Measurements from ENCODE around the gene SETBP1.

Gene SETBP1

GRCh38 chr18:44924785-44925499 lies 244.3 kb downstream of the SETBP1 start:
- Histone ChIP-seq H3K4me2 (ENCODE audit: low read length) (no peak overlapping the region), H3K27me3 (ENCODE audit: control insufficient read depth, insufficient read depth, low read length) (no peaks in the 10 kb centered on the region), H3K9ac (ENCODE audit: low read depth, low read length) (no peak overlapping the region), H3K4me1 (ENCODE audit: control insufficient read depth, insufficient read depth, low read length) (no peaks in the 10 kb centered on the region), H3K36me3 (ENCODE audit: insufficient read depth, low read length) (no peaks in the 10 kb centered on the region), H3K4me3 (ENCODE audit: low read length) (no peak overlapping the region), H3K9me3 (replicated peaks; ENCODE audit: low read length) (no peaks in the 10 kb centered on the region)

DNA sequence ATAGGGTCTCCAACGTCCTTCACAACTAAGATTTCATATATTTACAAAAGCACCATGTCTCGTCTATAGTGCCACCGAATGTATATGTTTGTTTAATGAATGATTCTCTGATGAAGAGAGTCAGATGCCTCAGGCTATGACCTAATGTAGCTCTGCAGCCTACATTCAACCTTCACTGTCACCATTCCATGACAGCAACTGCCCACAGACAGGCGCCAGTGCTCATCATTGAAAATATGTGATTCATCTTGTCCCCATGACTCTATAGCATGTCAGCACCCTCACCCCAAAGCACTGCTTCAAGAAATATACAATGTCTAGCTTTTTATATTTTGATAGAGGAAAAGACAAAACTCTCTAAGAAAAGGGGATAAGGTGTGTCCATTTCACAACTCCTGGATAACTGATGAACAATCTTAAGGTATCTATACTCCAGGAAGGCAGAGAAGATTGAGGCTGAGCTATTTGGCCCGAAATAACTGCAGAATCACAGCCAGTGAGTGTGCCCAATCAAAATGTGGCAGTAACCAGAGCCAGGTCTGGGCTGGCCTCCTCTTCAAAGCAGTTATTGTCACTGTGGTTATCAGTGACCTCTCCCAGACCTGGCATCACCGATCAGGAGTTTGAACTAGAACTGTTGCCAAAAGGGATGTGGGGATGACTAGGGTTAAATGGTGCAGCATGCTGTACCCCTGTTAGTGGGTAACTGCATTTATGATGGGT lies 246.6 kb downstream of the SETBP1 start:
- H3K27me3 ChIP-seq (ENCODE audit: control insufficient read depth, insufficient read depth, low read length) = no peaks in the 10 kb centered on the region
- H3K36me3 ChIP-seq (ENCODE audit: insufficient read depth, low read length) = no peaks in the 10 kb centered on the region
- H3K9me3 ChIP-seq (replicated peaks; ENCODE audit: low read length) = no peaks in the 10 kb centered on the region
- H3K4me2 ChIP-seq (ENCODE audit: low read length) = no peak overlapping the region
- no peaks in the 10 kb centered on the region for H3K4me1 ChIP-seq (ENCODE audit: control insufficient read depth, insufficient read depth, low read length)
- no peak overlapping the region for H3K4me3 ChIP-seq (ENCODE audit: low read length)
- no peak overlapping the region for H3K9ac ChIP-seq (ENCODE audit: low read depth, low read length)

DNA sequence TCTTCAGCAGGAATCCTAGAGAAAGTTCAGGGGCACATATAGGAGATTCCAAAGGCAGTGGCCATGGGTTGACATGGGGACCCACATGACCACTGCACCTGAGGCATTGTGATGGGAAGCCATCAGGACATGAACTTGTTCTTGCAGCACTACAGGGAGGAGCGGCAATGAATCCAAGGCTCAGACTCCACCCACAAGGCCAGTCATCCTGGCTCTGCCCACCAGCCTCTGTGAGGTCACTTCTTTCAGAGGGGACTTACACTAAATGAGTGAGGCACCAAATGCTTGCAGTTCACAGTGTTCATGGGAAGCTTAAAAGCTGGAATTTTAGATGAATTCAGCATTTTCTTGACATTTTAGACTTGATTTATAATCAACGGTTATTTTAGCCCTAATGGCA lies 254.2 kb downstream of the SETBP1 start:
- Histone ChIP-seq H3K4me1 (ENCODE audit: control insufficient read depth, insufficient read depth, low read length) (no peaks in the 10 kb centered on the region), H3K27me3 (ENCODE audit: control insufficient read depth, insufficient read depth, low read length) (no peaks in the 10 kb centered on the region), H3K9me3 (replicated peaks; ENCODE audit: low read length) (no peaks in the 10 kb centered on the region), H3K4me2 (ENCODE audit: low read length) (no peak overlapping the region), H3K9ac (ENCODE audit: low read depth, low read length) (no peak overlapping the region), H3K36me3 (ENCODE audit: insufficient read depth, low read length) (no peaks in the 10 kb centered on the region), H3K4me3 (ENCODE audit: low read length) (no peak overlapping the region)

GRCh38 chr18:44935455-44935854 lies 254.8 kb downstream of the SETBP1 start:
- no peaks in the 10 kb centered on the region for H3K4me1 ChIP-seq (ENCODE audit: control insufficient read depth, insufficient read depth, low read length)
- no peaks in the 10 kb centered on the region for H3K36me3 ChIP-seq (ENCODE audit: insufficient read depth, low read length)
- H3K4me3 ChIP-seq (ENCODE audit: low read length) = no peak overlapping the region

GRCh38 chr18:44936485-44936884 lies 255.8 kb downstream of the SETBP1 start:
- H3K4me3 ChIP-seq (ENCODE audit: low read length) = no peak overlapping the region
- H3K27me3 ChIP-seq (ENCODE audit: control insufficient read depth, insufficient read depth, low read length) = no peaks in the 10 kb centered on the region
- no peak overlapping the region for H3K4me2 ChIP-seq (ENCODE audit: low read length)
- H3K9me3 ChIP-seq (replicated peaks; ENCODE audit: low read length) = no peaks in the 10 kb centered on the region
- H3K4me1 ChIP-seq (ENCODE audit: control insufficient read depth, insufficient read depth, low read length) = no peaks in the 10 kb centered on the region
- H3K9ac ChIP-seq (ENCODE audit: low read depth, low read length) = no peak overlapping the region
- no peaks in the 10 kb centered on the region for H3K36me3 ChIP-seq (ENCODE audit: insufficient read depth, low read length)

More at GRCh38 chr18:44935455-44935854, 254.8 kb downstream of the SETBP1 start:
- H3K27me3 ChIP-seq (ENCODE audit: control insufficient read depth, insufficient read depth, low read length) = no peaks in the 10 kb centered on the region
- no peak overlapping the region for H3K9ac ChIP-seq (ENCODE audit: low read depth, low read length)
- no peak overlapping the region for H3K4me2 ChIP-seq (ENCODE audit: low read length)
- no peaks in the 10 kb centered on the region for H3K9me3 ChIP-seq (replicated peaks; ENCODE audit: low read length)

- Histone ChIP-seq H3K9me3 (replicated peaks; ENCODE audit: low read length) (no peaks in the 10 kb centered on the region), H3K4me1 (ENCODE audit: control insufficient read depth, insufficient read depth, low read length) (no peaks in the 10 kb centered on the region), H3K4me2 (ENCODE audit: low read length) (no peak overlapping the region), H3K36me3 (ENCODE audit: insufficient read depth, low read length) (no peaks in the 10 kb centered on the region), H3K4me3 (ENCODE audit: low read length) (no peak overlapping the region), H3K27me3 (ENCODE audit: control insufficient read depth, insufficient read depth, low read length) (no peaks in the 10 kb centered on the region), H3K9ac (ENCODE audit: low read depth, low read length) (no peak overlapping the region)
These were observed 257.5 kb downstream of the SETBP1 start for GRCh38 chr18:44937960-44938719.

GRCh38 chr18:44938720-44939665 lies 258.3 kb downstream of the SETBP1 start:
- Histone ChIP-seq H3K27me3 (ENCODE audit: control insufficient read depth, insufficient read depth, low read length) (no peaks in the 10 kb centered on the region), H3K4me2 (ENCODE audit: low read length) (no peak overlapping the region), H3K36me3 (ENCODE audit: insufficient read depth, low read length) (no peaks in the 10 kb centered on the region), H3K9ac (ENCODE audit: low read depth, low read length) (no peak overlapping the region), H3K9me3 (replicated peaks; ENCODE audit: low read length) (no peaks in the 10 kb centered on the region), H3K4me1 (ENCODE audit: control insufficient read depth, insufficient read depth, low read length) (no peaks in the 10 kb centered on the region), H3K4me3 (ENCODE audit: low read length) (no peak overlapping the region)

DNA sequence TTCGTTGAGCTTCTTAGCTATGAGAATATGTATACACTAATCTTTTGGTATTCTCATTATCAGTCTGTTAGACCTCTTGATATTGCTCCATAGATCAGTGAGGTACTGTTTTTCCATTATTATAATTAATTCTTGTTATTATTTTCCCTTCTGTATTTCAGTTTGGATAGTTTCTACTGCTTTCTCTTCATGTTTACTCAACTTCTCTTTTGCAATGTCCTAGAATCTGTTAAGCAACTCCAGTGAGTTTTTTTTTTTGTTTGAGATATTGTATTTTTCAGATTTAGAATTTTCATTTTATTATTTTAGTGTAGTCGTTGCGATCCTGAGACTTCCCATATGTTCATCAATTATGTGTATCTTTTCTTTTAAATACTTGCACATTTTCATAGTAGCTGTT lies 260.8 kb downstream of the SETBP1 start:
- H3K36me3 ChIP-seq (ENCODE audit: insufficient read depth, low read length) = no peaks in the 10 kb centered on the region
- H3K9ac ChIP-seq (ENCODE audit: low read depth, low read length) = no peak overlapping the region
- H3K4me3 ChIP-seq (ENCODE audit: low read length) = no peak overlapping the region
- no peaks in the 10 kb centered on the region for H3K27me3 ChIP-seq (ENCODE audit: control insufficient read depth, insufficient read depth, low read length)
- H3K4me2 ChIP-seq (ENCODE audit: low read length) = no peak overlapping the region
- H3K9me3 ChIP-seq (replicated peaks; ENCODE audit: low read length) = no peaks in the 10 kb centered on the region
- H3K4me1 ChIP-seq (ENCODE audit: control insufficient read depth, insufficient read depth, low read length) = no peaks in the 10 kb centered on the region

- Histone ChIP-seq H3K4me3 (ENCODE audit: low read length) (no peak overlapping the region), H3K36me3 (ENCODE audit: insufficient read depth, low read length) (no peaks in the 10 kb centered on the region), H3K9ac (ENCODE audit: low read depth, low read length) (no peak overlapping the region), H3K27me3 (ENCODE audit: control insufficient read depth, insufficient read depth, low read length) (no peaks in the 10 kb centered on the region), H3K9me3 (replicated peaks; ENCODE audit: low read length) (no peaks in the 10 kb centered on the region), H3K4me2 (ENCODE audit: low read length) (no peak overlapping the region), H3K4me1 (ENCODE audit: control insufficient read depth, insufficient read depth, low read length) (no peaks in the 10 kb centered on the region)
These were observed 261.4 kb downstream of the SETBP1 start for GRCh38 chr18:44942073-44942472.

DNA sequence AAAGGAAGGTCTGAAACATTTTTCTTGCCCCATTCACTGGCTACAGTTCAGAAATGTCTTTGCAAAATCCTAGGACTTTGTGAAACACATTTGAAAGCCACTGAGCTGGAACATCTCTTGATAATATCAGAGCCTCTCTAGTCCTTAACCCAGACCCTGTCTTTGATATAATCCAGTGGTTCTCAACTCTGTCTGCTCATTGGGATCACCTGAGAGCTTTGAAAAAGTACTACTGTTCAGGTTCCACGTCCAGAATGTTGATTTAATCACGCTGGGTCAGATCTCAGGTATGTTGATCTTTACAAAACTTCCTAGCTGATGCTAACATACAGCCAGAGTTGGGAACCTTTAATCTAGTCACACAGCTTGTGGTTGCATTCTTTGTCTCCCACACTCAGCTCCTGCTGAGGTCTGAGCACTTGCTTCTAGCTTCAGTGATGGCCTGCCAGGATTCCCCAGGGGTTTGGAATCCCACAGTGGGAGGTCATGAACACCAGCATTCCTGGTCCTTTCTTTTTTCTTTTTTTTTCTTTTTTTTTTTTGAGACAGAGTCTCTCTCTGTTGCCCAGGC lies 262.7 kb downstream of the SETBP1 start:
- H3K36me3 ChIP-seq (ENCODE audit: insufficient read depth, low read length) = no peaks in the 10 kb centered on the region
- H3K4me3 ChIP-seq (ENCODE audit: low read length) = no peak overlapping the region
- no peaks in the 10 kb centered on the region for H3K9me3 ChIP-seq (replicated peaks; ENCODE audit: low read length)

More for the DNA sequence above, 262.7 kb downstream of the SETBP1 start:
- no peak overlapping the region for H3K4me2 ChIP-seq (ENCODE audit: low read length)
- H3K27me3 ChIP-seq (ENCODE audit: control insufficient read depth, insufficient read depth, low read length) = no peaks in the 10 kb centered on the region
- H3K4me1 ChIP-seq (ENCODE audit: control insufficient read depth, insufficient read depth, low read length) = no peaks in the 10 kb centered on the region
- H3K9ac ChIP-seq (ENCODE audit: low read depth, low read length) = no peak overlapping the region

All from skeletal muscle satellite cell (primary cell).